HG02759 (cell line): ENCODE data around the gene CLMN.

Source experiments
- ATAC-seq: cut with Tn5 transposase; IDR thresholded peaks from one replicate; pipeline ENCODE4 v1.9.1; 2021; ENCODE audit warnings: mild to moderate bottlenecking, moderate library complexity; ENCODE audit not compliant: unreplicated experiment

Gene CLMN

GRCh38 chr14:95246870-95247269 is 72.8 kb downstream of the CLMN start:
- no peak for ATAC-seq

- no peak for ATAC-seq
Measured at GRCh38 chr14:95245334-95245733, 74.4 kb downstream of the CLMN start.

GRCh38 chr14:95244587-95244986 is 75.1 kb downstream of the CLMN start:
- ATAC-seq = no peak

GRCh38 chr14:95242870-95243269 is 76.8 kb downstream of the CLMN start:
- ATAC-seq = no peak

- ATAC-seq = no peak
Measured at GRCh38 chr14:95240859-95241813, 78.6 kb downstream of the CLMN start.

GRCh38 chr14:95238487-95239298 is 81.0 kb downstream of the CLMN start:
- ATAC-seq = no peak

GRCh38 chr14:95237958-95238340 is 81.8 kb downstream of the CLMN start:
- no peak for ATAC-seq

- no peak for ATAC-seq
Measured at GRCh38 chr14:95237121-95237957, 82.4 kb downstream of the CLMN start.

GRCh38 chr14:95236221-95236620 is 83.5 kb downstream of the CLMN start:
- ATAC-seq = no peak

- no peak for ATAC-seq
Measured at GRCh38 chr14:95235767-95236166, 83.9 kb downstream of the CLMN start.

- no peak for ATAC-seq
Measured at GRCh38 chr14:95235351-95235750, 84.4 kb downstream of the CLMN start.

GRCh38 chr14:95234426-95234825 is 85.3 kb downstream of the CLMN start:
- ATAC-seq = no peak

- ATAC-seq = peak; percentile 94
Measured at GRCh38 chr14:95233702-95234241, 85.9 kb downstream of the CLMN start.

- no peak for ATAC-seq
Measured at GRCh38 chr14:95232894-95233584, 86.7 kb downstream of the CLMN start.

GRCh38 chr14:95231966-95232633 is 87.6 kb downstream of the CLMN start:
- no peak for ATAC-seq

GRCh38 chr14:95229749-95230148 is 90.0 kb downstream of the CLMN start:
- no peak for ATAC-seq

- ATAC-seq = no peak
Measured at GRCh38 chr14:95228240-95228639, 91.5 kb downstream of the CLMN start.

GRCh38 chr14:95227279-95227860 is 92.3 kb downstream of the CLMN start:
- ATAC-seq = no peak

GRCh38 chr14:95226801-95227200 is 92.9 kb downstream of the CLMN start:
- ATAC-seq = no peak
